Uterus (tissue), 2 donors: ENCODE data around the gene RUFY3.

Source experiments
- CTCF ChIP-seq, 4 experiments: fragments of 200-600 bp in 2 of 4; fragments of 450-650 bp in 2 of 4; sonication (generic) in 2 of 4; IDR thresholded peaks; one replicate each; pipeline ENCODE4 v1.5.1; 2016 to 2019; ENCODE audit warnings: antibody characterized with exemption in 4 of 4, mild to moderate bottlenecking in 2 of 4, moderate library complexity in 1 of 4
- POLR2A ChIP-seq, 2 donors: fragments of 450-650 bp; IDR thresholded peaks; one replicate each; pipeline ENCODE4 v1.6.1; 2016; ENCODE audit warnings: antibody characterized with exemption in 2 of 2, mild to moderate bottlenecking in 1 of 2, moderate library complexity in 1 of 2

GRCh38 chr4:70680934-70681333 is 40.8 kb upstream of the RUFY3 start:
- TF ChIP-seq CTCF (IDR thresholded peaks at IDR 0.05): no peak
- no peak for TF ChIP-seq POLR2A (IDR thresholded peaks at IDR 0.05)
